GM21619 (cell line): Measurements from ENCODE around the gene CCDC154.
"Not testable (repeated sequence)": the region's sequence is repeated elsewhere in the genome, so short reads cannot be mapped to it uniquely, and the experiment has no call there.

Experiments
- ATAC-seq: cut with Tn5 transposase; IDR thresholded peaks from one replicate; pipeline ENCODE4 v1.9.1; 2021; ENCODE audit not compliant: unreplicated experiment

The CCDC154 gene

GRCh38 chr16:1443980-1444729 is at the start of gene CCDC154:
Gene CCDC154, minus strand, starts transcription at chr16:1444556. Its CDS starts 234 bp downstream, at chr16:1444322.
- no peak for ATAC-seq

GRCh38 chr16:1493746-1494094 is 49.4 kb upstream of the CCDC154 start:
- ATAC-seq = no peak

- peak; percentile 40 for ATAC-seq
Observed at GRCh38 chr16:1492923-1493745, 48.8 kb upstream of the CCDC154 start, which contains the start of gene TELO2. Gene TELO2, plus strand, starts transcription at chr16:1493360. Its CDS starts 922 bp downstream, at chr16:1494282.

GRCh38 chr16:1492082-1492922 is 47.9 kb upstream of the CCDC154 start:
- ATAC-seq = no peak

GRCh38 chr16:1491327-1491726 is 47.0 kb upstream of the CCDC154 start:
- no peak for ATAC-seq

- no peak for ATAC-seq
Observed at GRCh38 chr16:1489077-1489476, 44.7 kb upstream of the CCDC154 start.

- no peak for ATAC-seq
Observed at GRCh38 chr16:1488619-1489018, 44.3 kb upstream of the CCDC154 start, which contains the start of gene PTX4. Gene PTX4, minus strand, starts transcription at chr16:1488944. Its CDS starts 35 bp downstream, at chr16:1488909.

GRCh38 chr16:1488054-1488601 is 43.8 kb upstream of the CCDC154 start:
- no peak for ATAC-seq

GRCh38 chr16:1487395-1488053 is 43.2 kb upstream of the CCDC154 start:
- ATAC-seq = no peak

- ATAC-seq = no peak
Observed at GRCh38 chr16:1486551-1487390, 42.4 kb upstream of the CCDC154 start.

GRCh38 chr16:1485847-1486496 is 41.6 kb upstream of the CCDC154 start:
- no peak for ATAC-seq

- no peak for ATAC-seq
Observed at GRCh38 chr16:1481906-1482835, 37.8 kb upstream of the CCDC154 start.

GRCh38 chr16:1478937-1479336 is 34.6 kb upstream of the CCDC154 start:
- ATAC-seq = not testable (repeated sequence)

GRCh38 chr16:1477033-1477432 is 32.7 kb upstream of the CCDC154 start:
- ATAC-seq = no peak

- ATAC-seq = no peak
Observed at GRCh38 chr16:1475552-1476114, 31.3 kb upstream of the CCDC154 start.

GRCh38 chr16:1474796-1475551 is 30.6 kb upstream of the CCDC154 start, which contains the start of gene CLCN7:
Gene CLCN7, minus strand, starts transcription at chr16:1475028. Its CDS starts 54 bp downstream, at chr16:1474974.
- ATAC-seq = peak; percentile 76
